Camera-type eye (tissue), 1 donor: ENCODE data around the gene CST2. TPM values are rescaled to one million over a fixed set of nuclear protein-coding genes. Genes with fewer than 3 reads are reported as not detected.

Experiments
- total RNA-seq: library from RNA; depleted of rRNA; stranded (reverse); fragments of >200 nt; gene quantifications from one replicate; pipeline ENCODE4 v1.2.3, GENCODE V29; 2014

The CST2 gene
- not detected for total RNA-seq

GRCh38 chr20:23826541-23827021 is at the start of gene CST2:
Gene CST2 (minus strand): TSS chr20:23826729. CDS start chr20:23826660, 69 bp downstream.

Other genes with a start within 250 kb of the CST2 start
- not detected for gene CST9, start 220.8 kb downstream of the CST2 start, total RNA-seq
- gene CST3, start 188.8 kb downstream of the CST2 start, total RNA-seq: 328 TPM
- not detected for gene CST4, start 137.7 kb downstream of the CST2 start, total RNA-seq
- gene CST1, start 75.8 kb downstream of the CST2 start, total RNA-seq: not detected
- not detected for gene CST5, start 53.0 kb upstream of the CST2 start, total RNA-seq
- gene GGTLC1, start 162.1 kb upstream of the CST2 start, total RNA-seq: not detected